Panc1 (cell line): Measurements from ENCODE around the gene PKD2. TPM values are rescaled to one million over a fixed set of nuclear protein-coding genes. Genes with fewer than 3 reads are reported as not detected.
"Not testable (repeated sequence)": the region's sequence is repeated elsewhere in the genome, so short reads cannot be mapped to it uniquely, and the experiment has no call there.

ENCODE experiments used
- ATAC-seq: fragments of 200-7000 bp; cut with Tn5 transposase; 2 replicates; pipeline ENCODE4 v1.9.1; 2020; ENCODE audit warnings: mild to moderate bottlenecking, moderate library complexity
- BruUV-seq: library from RNA; stranded (reverse); fragments of 400-500 nt; replicated peaks from 2 replicates; lab custom pipeline; 2021; lab: Mats Ljungman, UMichigan
- CTCF ChIA-PET: fragments of 300-600 bp; sonication (Branson Sonifier 250); formaldehyde crosslinking; loops from one replicate; lab custom pipeline; 2022; ENCODE audit warnings: antibody characterized with exemption; lab: Charles Lee
- POLR2A ChIA-PET: fragments of 300-600 bp; sonication (Branson Sonifier 250); formaldehyde crosslinking; loops from one replicate; lab custom pipeline; 2022; ENCODE audit warnings: antibody characterized with exemption; lab: Charles Lee
- DNase-seq: peaks from one replicate; pipeline ENCODE4 v3.0.0-alpha.2; 2010; ENCODE audit warnings: low read depth, low spot score
- H3K27ac ChIP-seq: 2 replicates; pipeline ENCODE4 v1.5.1; 2011; ENCODE audit warnings: mild to moderate bottlenecking, low read length, inconsistent platforms
- H3K27me3 ChIP-seq: fragments of 200-500 bp; sonication (Bioruptor generic); 2 replicates; pipeline ENCODE4 v1.6.0; 2014; ENCODE audit warnings: low read length, inconsistent platforms; ENCODE audit not compliant: control insufficient read depth, insufficient read depth
- H3K36me3 ChIP-seq: fragments of 200-500 bp; sonication (Bioruptor generic); 2 replicates; pipeline ENCODE4 v1.5.1; 2014; ENCODE audit warnings: inconsistent platforms, mild to moderate bottlenecking, low read length, moderate library complexity; ENCODE audit not compliant: control insufficient read depth, insufficient read depth
- H3K4me1 ChIP-seq: 2 replicates; pipeline ENCODE4 v1.5.1; 2011; ENCODE audit warnings: inconsistent platforms, mild to moderate bottlenecking, low read length, moderate library complexity; ENCODE audit not compliant: control insufficient read depth, insufficient read depth
- H3K4me3 ChIP-seq, 2 experiments: 2 replicates each; pipeline ENCODE4 v1.5.1; 2011 to 2012; ENCODE audit warnings: low read depth in 2 of 2, low read length in 2 of 2, mild to moderate bottlenecking in 2 of 2, inconsistent platforms in 1 of 2, moderate library complexity in 1 of 2
- H3K9me3 ChIP-seq: fragments of 200-500 bp; sonication (Bioruptor generic); 2 replicates; pipeline ENCODE4 v1.5.1; 2014; ENCODE audit warnings: low read depth, mild to moderate bottlenecking, inconsistent platforms, low read length, moderate library complexity; ENCODE audit not compliant: control insufficient read depth, insufficient read depth
- POLR2AphosphoS5 ChIP-seq: IDR thresholded peaks from 2 replicates; pipeline ENCODE4 v1.6.1; 2012; ENCODE audit warnings: mild to moderate bottlenecking, low read depth, low read length, moderate library complexity
- SIN3A ChIP-seq: IDR thresholded peaks from 2 replicates; pipeline ENCODE4 v1.6.1; 2012; ENCODE audit warnings: low read depth, mild to moderate bottlenecking, low read length, moderate library complexity, borderline replicate concordance; ENCODE audit not compliant: insufficient read depth
- TCF7L2 ChIP-seq: IDR thresholded peaks from 2 replicates; pipeline ENCODE4 v1.6.1; 2011; ENCODE audit warnings: mild to moderate bottlenecking, low read depth, low read length, inconsistent platforms
- in situ Hi-C: cut with HindIII; loops from 2 replicates; pipeline ENCODE4 v1.10.0; 2016; ENCODE audit warnings: low sequenced_read_pairs, low pct_unique_long_range_greater_than_20kb
- intact Hi-C: fragments of 100-400 bp; cut with micrococcal nuclease; formaldehyde crosslinking; loops from one replicate; pipeline ENCODE4 v1.10.0; 2022; ENCODE audit not compliant: unreplicated experiment
- total RNA-seq: library from RNA; stranded (reverse); gene quantifications from one replicate; pipeline ENCODE4 v1.2.1, GENCODE V29; 2021; ENCODE audit not compliant: unreplicated experiment
- TF ChIP-seq, protein P1 (sequence below): fragments of 450-650 bp; IDR thresholded peaks from 2 replicates; pipeline ENCODE4 v1.5.1; 2017; ENCODE audit warnings: mild to moderate bottlenecking
- TF ChIP-seq, protein P2 (sequence below), 2 experiments: IDR thresholded peaks; 2 replicates each; pipeline ENCODE4 v1.6.1; 2011 to 2012; ENCODE audit warnings: low read depth in 2 of 2, control low read depth in 1 of 2, low read length in 1 of 2, mild to moderate bottlenecking in 1 of 2, moderate library complexity in 1 of 2; ENCODE audit not compliant: insufficient read depth in 1 of 2

Gene PKD2
- total RNA-seq, 1 experiment from 2014 or later: 21.7 TPM

DNA sequence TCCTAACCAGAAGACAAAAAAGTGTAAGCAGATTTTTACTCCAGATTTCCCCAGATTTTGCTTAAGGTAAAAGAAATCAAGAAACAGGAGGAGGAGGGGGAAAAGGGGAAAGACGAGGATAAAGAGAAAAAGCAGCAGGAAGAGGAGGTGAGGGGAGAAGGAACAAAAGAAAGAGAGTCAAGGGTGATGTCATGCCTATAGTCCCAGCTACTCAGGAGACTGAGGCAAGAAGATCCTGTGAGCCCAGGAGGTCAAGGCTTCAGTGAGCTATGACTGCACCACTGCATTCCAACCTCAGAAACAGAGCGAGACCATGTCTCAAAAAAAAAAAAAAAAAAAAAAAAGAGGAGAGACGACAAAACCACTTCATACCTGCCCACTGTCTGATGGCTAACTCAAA lies 12.0 kb upstream of the PKD2 start:
- Histone ChIP-seq H3K4me1 (no peaks in the 10 kb centered on the region), H3K27me3 (no peaks in the 10 kb centered on the region; the same call in 1 of the 2 replicates), H3K4me3 (no peak overlapping the region), H3K36me3 (no peaks in the 10 kb centered on the region), H3K27ac (no peak overlapping the region), H3K9me3 (no peaks in the 10 kb centered on the region)
- BruUV-seq: no TSS peak
- TF ChIP-seq, protein P1, sequence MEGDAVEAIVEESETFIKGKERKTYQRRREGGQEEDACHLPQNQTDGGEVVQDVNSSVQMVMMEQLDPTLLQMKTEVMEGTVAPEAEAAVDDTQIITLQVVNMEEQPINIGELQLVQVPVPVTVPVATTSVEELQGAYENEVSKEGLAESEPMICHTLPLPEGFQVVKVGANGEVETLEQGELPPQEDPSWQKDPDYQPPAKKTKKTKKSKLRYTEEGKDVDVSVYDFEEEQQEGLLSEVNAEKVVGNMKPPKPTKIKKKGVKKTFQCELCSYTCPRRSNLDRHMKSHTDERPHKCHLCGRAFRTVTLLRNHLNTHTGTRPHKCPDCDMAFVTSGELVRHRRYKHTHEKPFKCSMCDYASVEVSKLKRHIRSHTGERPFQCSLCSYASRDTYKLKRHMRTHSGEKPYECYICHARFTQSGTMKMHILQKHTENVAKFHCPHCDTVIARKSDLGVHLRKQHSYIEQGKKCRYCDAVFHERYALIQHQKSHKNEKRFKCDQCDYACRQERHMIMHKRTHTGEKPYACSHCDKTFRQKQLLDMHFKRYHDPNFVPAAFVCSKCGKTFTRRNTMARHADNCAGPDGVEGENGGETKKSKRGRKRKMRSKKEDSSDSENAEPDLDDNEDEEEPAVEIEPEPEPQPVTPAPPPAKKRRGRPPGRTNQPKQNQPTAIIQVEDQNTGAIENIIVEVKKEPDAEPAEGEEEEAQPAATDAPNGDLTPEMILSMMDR: no peak
- TF ChIP-seq POLR2AphosphoS5: no peak
- no peak for TF ChIP-seq SIN3A
- no peak for TF ChIP-seq TCF7L2
- TF ChIP-seq, protein P2, sequence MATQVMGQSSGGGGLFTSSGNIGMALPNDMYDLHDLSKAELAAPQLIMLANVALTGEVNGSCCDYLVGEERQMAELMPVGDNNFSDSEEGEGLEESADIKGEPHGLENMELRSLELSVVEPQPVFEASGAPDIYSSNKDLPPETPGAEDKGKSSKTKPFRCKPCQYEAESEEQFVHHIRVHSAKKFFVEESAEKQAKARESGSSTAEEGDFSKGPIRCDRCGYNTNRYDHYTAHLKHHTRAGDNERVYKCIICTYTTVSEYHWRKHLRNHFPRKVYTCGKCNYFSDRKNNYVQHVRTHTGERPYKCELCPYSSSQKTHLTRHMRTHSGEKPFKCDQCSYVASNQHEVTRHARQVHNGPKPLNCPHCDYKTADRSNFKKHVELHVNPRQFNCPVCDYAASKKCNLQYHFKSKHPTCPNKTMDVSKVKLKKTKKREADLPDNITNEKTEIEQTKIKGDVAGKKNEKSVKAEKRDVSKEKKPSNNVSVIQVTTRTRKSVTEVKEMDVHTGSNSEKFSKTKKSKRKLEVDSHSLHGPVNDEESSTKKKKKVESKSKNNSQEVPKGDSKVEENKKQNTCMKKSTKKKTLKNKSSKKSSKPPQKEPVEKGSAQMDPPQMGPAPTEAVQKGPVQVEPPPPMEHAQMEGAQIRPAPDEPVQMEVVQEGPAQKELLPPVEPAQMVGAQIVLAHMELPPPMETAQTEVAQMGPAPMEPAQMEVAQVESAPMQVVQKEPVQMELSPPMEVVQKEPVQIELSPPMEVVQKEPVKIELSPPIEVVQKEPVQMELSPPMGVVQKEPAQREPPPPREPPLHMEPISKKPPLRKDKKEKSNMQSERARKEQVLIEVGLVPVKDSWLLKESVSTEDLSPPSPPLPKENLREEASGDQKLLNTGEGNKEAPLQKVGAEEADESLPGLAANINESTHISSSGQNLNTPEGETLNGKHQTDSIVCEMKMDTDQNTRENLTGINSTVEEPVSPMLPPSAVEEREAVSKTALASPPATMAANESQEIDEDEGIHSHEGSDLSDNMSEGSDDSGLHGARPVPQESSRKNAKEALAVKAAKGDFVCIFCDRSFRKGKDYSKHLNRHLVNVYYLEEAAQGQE (IDR thresholded peaks at IDR 0.05; ENCODE audit: insufficient read depth in 1 of 2, low read depth in 2 of 2, low read length in 1 of 2): no peak
- POLR2A ChIA-PET: interaction anchor here (0.6 kb wide), 1 partner anchor 233 kb away, joined by 8 read pairs; no protein-coding TSS in a partner anchor
- CTCF ChIA-PET: no interaction called here
- ATAC-seq: no peak
- in situ Hi-C loops (no loop called here), intact Hi-C loops (no loop called here)
- DNase-seq: no peak

DNA sequence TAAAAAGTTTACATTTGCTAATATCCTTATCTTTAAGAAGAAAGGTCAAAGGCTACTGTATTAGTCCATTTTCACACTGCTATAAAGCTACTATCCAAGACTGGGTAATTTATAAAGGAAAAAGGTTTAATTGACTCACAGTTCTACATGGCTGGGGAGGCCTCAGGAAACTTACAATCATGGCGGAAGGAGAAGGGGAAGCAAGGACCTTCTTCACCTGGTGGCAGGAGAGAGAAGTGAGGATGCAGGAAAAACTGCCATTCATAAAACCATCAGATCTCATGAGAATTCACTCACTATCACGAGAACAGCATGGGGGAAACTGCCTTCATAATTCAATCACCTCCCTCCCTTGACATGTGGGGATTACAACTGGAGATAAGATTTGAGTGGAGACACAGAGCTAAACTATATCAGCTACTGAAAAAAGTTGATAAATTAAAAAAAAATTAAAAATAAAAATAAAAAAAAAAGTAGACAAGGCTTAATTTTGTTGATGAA lies 8.2 kb upstream of the PKD2 start:
- CTCF ChIA-PET, intact Hi-C loops, H3K27me3 ChIP-seq, H3K27ac ChIP-seq, ATAC-seq, BruUV-seq, H3K4me3 ChIP-seq, DNase-seq, in situ Hi-C loops, H3K36me3 ChIP-seq, H3K9me3 ChIP-seq, H3K4me1 ChIP-seq: not testable (repeated sequence)
- POLR2A ChIA-PET: interaction anchor here (0.6 kb wide), 1 partner anchor 682 kb away, joined by 3 read pairs; no protein-coding TSS in a partner anchor

DNA sequence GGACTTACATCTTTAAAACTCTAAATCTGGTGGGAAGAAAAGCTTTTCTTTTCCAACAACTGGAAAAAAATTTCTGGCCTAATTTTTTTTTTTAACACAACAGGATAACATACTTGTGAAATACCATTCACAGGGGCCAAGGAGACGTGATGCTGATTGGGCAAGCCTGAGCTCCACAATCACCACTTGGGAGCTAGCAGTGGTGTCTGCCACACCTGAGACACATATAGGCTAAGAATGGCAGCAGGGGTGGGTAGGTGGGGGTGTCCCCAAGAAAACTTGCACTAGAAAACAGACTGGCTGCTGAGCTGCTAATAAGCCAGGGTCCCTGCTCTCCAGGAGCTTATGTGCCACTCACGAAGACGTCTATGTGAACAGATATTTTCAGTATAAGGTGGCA lies 5.6 kb upstream of the PKD2 start:
- no TSS peak for BruUV-seq
- DNase-seq: no peak
- Histone ChIP-seq H3K4me3 (no peak overlapping the region), H3K4me1 (no peaks in the 10 kb centered on the region), H3K27me3 (no peaks in the 10 kb centered on the region), H3K36me3 (no peaks in the 10 kb centered on the region), H3K27ac (no peak overlapping the region), H3K9me3 (no peaks in the 10 kb centered on the region)
- ATAC-seq: no peak
- intact Hi-C loops (no loop called here), in situ Hi-C loops (no loop called here)
- ChIA-PET POLR2A (no interaction called here), CTCF (no interaction called here)
- TF ChIP-seq SIN3A: no peak
- TF ChIP-seq TCF7L2: no peak
- no peak for TF ChIP-seq POLR2AphosphoS5
- TF ChIP-seq, protein P1: no peak
- TF ChIP-seq, protein P2 (IDR thresholded peaks at IDR 0.05; ENCODE audit: insufficient read depth in 1 of 2, low read depth in 2 of 2, low read length in 1 of 2): no peak
